Esophagus muscularis mucosa (tissue), 4 donors: ENCODE data around the gene APOD. TPM values are rescaled to one million over a fixed set of nuclear protein-coding genes. Genes with fewer than 3 reads are reported as not detected.
"Not testable (repeated sequence)": the region's sequence is repeated elsewhere in the genome, so short reads cannot be mapped to it uniquely, and the experiment has no call there.

Experiments used
- DNase-seq: peaks from one replicate; pipeline ENCODE4 v3.0.0-alpha.2; 2017; ENCODE audit errors: extremely low spot score
- H3K27ac ChIP-seq, 4 donors: fragments of 200-600 bp; sonication (generic); replicated peaks in 1 of 4; 1 replicate in 3 of 4; 2 replicates in 1 of 4; pipeline ENCODE4 v1.5.1; 2016 to 2019; ENCODE audit warnings: mild to moderate bottlenecking in 1 of 4
- H3K27me3 ChIP-seq, 4 donors: fragments of 200-600 bp; sonication (generic); one replicate each; pipeline versions ENCODE4 v1.5.1 to v1.6.0; 2016 to 2019
- H3K36me3 ChIP-seq, 4 donors: fragments of 200-600 bp; sonication (generic); one replicate each; pipeline ENCODE4 v1.5.1; 2016 to 2019
- H3K4me1 ChIP-seq, 4 donors: fragments of 200-600 bp; sonication (generic); one replicate each; pipeline ENCODE4 v1.5.1; 2016 to 2019
- H3K4me3 ChIP-seq, 4 donors: fragments of 200-600 bp; sonication (generic); 1 replicate in 2 of 4; 2 replicates in 2 of 4; pipeline ENCODE4 v1.5.1; 2016 to 2019; ENCODE audit warnings: mild to moderate bottlenecking in 4 of 4, moderate library complexity in 1 of 4
- H3K9me3 ChIP-seq, 4 donors: fragments of 200-600 bp; sonication (generic); 1 replicate in 3 of 4; 2 replicates in 1 of 4; pipeline ENCODE4 v1.5.1; 2016 to 2019
- CTCF ChIP-seq, 3 experiments: fragments of 200-600 bp in 2 of 3; fragments of 450-650 bp in 1 of 3; sonication (generic) in 2 of 3; IDR thresholded peaks; one replicate each; pipeline ENCODE4 v1.5.1; 2017 to 2019; ENCODE audit warnings: antibody characterized with exemption in 3 of 3, mild to moderate bottlenecking in 2 of 3, moderate library complexity in 1 of 3
- EP300 ChIP-seq: sonication (generic); formaldehyde crosslinking; IDR thresholded peaks from one replicate; pipeline ENCODE4 v1.6.1; 2017; ENCODE audit warnings: antibody characterized with exemption
- POLR2A ChIP-seq: fragments of 450-650 bp; IDR thresholded peaks from one replicate; pipeline ENCODE4 v1.6.1; 2017; ENCODE audit warnings: antibody characterized with exemption, moderate library complexity, mild to moderate bottlenecking, low read depth
- POLR2AphosphoS5 ChIP-seq, 2 donors: sonication (generic); formaldehyde crosslinking; IDR thresholded peaks; one replicate each; pipeline ENCODE4 v1.6.1; 2017; ENCODE audit warnings: antibody characterized with exemption in 2 of 2
- WGBS: methylation state at CpG from one replicate; pipeline ENCODE4 v1.1.5; 2018; 5-methylcytosine and 5-hydroxymethylcytosine counted together
- intact Hi-C: fragments of 100-400 bp; cut with DNase I; formaldehyde crosslinking; loops from one replicate; pipeline ENCODE4 v1.15.1; 2023
- total RNA-seq, 4 donors: library from RNA; depleted of rRNA; stranded (reverse); fragments of >200 nt; gene quantifications; one replicate each; pipeline versions ENCODE4 v1.1.0 to v1.2.1, GENCODE V29; 2016

APOD gene
- total RNA-seq, 4 donors from 2014 or later, result 355 to 591 (median 523) TPM

GRCh38 chr3:195609229-195609628 is 25.5 kb upstream of the APOD start:
- no peaks in the 10 kb centered on the region for H3K36me3 ChIP-seq
- no peaks in the 10 kb centered on the region for H3K27me3 ChIP-seq
- no peak overlapping the region for H3K4me3 ChIP-seq
- DNase-seq, result no peak
- peaks cover 0 to 4% (median 0%) of the 10 kb centered on the region in 4 donors for H3K9me3 ChIP-seq
- H3K27ac ChIP-seq, result no peak overlapping the region
- intact Hi-C loops, result no loop called here
- no peak for TF ChIP-seq POLR2AphosphoS5 (IDR thresholded peaks at IDR 0.05)
- TF ChIP-seq CTCF (IDR thresholded peaks at IDR 0.05), result no peak
- no peak for TF ChIP-seq POLR2A
- no peak for TF ChIP-seq EP300
- WGBS, result 87% methylated on average over 3 of the region's 3 CpGs
- peaks cover 0 to 9% (median 2%) of the 10 kb centered on the region in 4 donors for H3K4me1 ChIP-seq

GRCh38 chr3:195601785-195602184 is 18.0 kb upstream of the APOD start:
- H3K36me3 ChIP-seq, H3K4me1 ChIP-seq, H3K9me3 ChIP-seq, intact Hi-C loops, DNase-seq, H3K27ac ChIP-seq, H3K4me3 ChIP-seq, H3K27me3 ChIP-seq: not testable (repeated sequence)
- 91% methylated on average over 2 of the region's 2 CpGs for WGBS

- Histone ChIP-seq H3K27me3 (no peaks in the 10 kb centered on the region), H3K4me1 (peaks cover 0 to 3% (median 0%) of the 10 kb centered on the region in 4 donors), H3K27ac (no peak overlapping the region), H3K36me3 (no peaks in the 10 kb centered on the region), H3K9me3 (no peaks in the 10 kb centered on the region), H3K4me3 (no peak overlapping the region)
- WGBS, result 85% methylated on average over 2 of the region's 2 CpGs
- DNase-seq, result no peak
- intact Hi-C loops, result no loop called here
- no peak for TF ChIP-seq CTCF (IDR thresholded peaks at IDR 0.05)
- TF ChIP-seq POLR2A, result no peak
- no peak for TF ChIP-seq POLR2AphosphoS5 (IDR thresholded peaks at IDR 0.05)
- no peak for TF ChIP-seq EP300
Observed at GRCh38 chr3:195601382-195601781, 17.6 kb upstream of the APOD start.

- intact Hi-C loops, H3K4me1 ChIP-seq, H3K27ac ChIP-seq, H3K4me3 ChIP-seq, H3K27me3 ChIP-seq, H3K36me3 ChIP-seq, DNase-seq, H3K9me3 ChIP-seq: not testable (repeated sequence)
- WGBS, result 89% methylated on average over 14 of the region's 23 CpGs
Observed at GRCh38 chr3:195599926-195600325, 16.2 kb upstream of the APOD start.

GRCh38 chr3:195599516-195599915 is 15.8 kb upstream of the APOD start:
- H3K36me3 ChIP-seq, H3K9me3 ChIP-seq, H3K4me3 ChIP-seq, H3K27me3 ChIP-seq, H3K27ac ChIP-seq, intact Hi-C loops, DNase-seq, H3K4me1 ChIP-seq: not testable (repeated sequence)
- WGBS, result 100% methylated on average over 2 of the region's 24 CpGs

GRCh38 chr3:195597848-195598247 is 14.1 kb upstream of the APOD start:
- no peak for DNase-seq
- H3K27ac ChIP-seq, result no peak overlapping the region
- H3K4me3 ChIP-seq, result no peak overlapping the region
- intact Hi-C loops, result no loop called here
- 57% methylated on average over 6 of the region's 6 CpGs for WGBS
- no peaks in the 10 kb centered on the region for H3K9me3 ChIP-seq
- no peaks in the 10 kb centered on the region for H3K27me3 ChIP-seq
- peaks cover 0 to 3% (median 0%) of the 10 kb centered on the region in 4 donors for H3K4me1 ChIP-seq
- no peaks in the 10 kb centered on the region for H3K36me3 ChIP-seq
- TF ChIP-seq POLR2A, result no peak
- no peak for TF ChIP-seq CTCF (IDR thresholded peaks at IDR 0.05)
- no peak for TF ChIP-seq POLR2AphosphoS5 (IDR thresholded peaks at IDR 0.05)
